Measurements from ENCODE around the gene ARL15.
"Not testable (repeated sequence)": the region's sequence is repeated elsewhere in the genome, so short reads cannot be mapped to it uniquely, and the experiment has no call there.

ARL15 gene

GRCh38 chr5:54310433-54311175, at the start of gene ARL15:
TSS of gene ARL15 (minus strand) at chr5:54310573.
- peak; percentile 91 to 97 (median 96) for DNase-seq (ENCODE audit: low read depth in 4 of 4, low spot score in 1 of 4)

- no peak for DNase-seq (ENCODE audit: low read depth in 4 of 4, low spot score in 1 of 4)
Measured at GRCh38 chr5:54360089-54360488, 49.7 kb upstream of the ARL15 start.

GRCh38 chr5:54357408-54358058, 47.2 kb upstream of the ARL15 start:
- DNase-seq (ENCODE audit: low read depth in 4 of 4, low spot score in 1 of 4), result no peak

GRCh38 chr5:54353933-54354564, 43.7 kb upstream of the ARL15 start:
- not testable (repeated sequence) for DNase-seq (ENCODE audit: low read depth in 4 of 4, low spot score in 1 of 4)

- DNase-seq (ENCODE audit: low read depth in 4 of 4, low spot score in 1 of 4), result not testable (repeated sequence)
Measured at GRCh38 chr5:54352580-54352979, 42.2 kb upstream of the ARL15 start.

GRCh38 chr5:54347221-54347865, 37.0 kb upstream of the ARL15 start:
- DNase-seq (ENCODE audit: low read depth in 4 of 4, low spot score in 1 of 4), result no peak

GRCh38 chr5:54344653-54345052, 34.3 kb upstream of the ARL15 start:
- no peak for DNase-seq (ENCODE audit: low read depth in 4 of 4, low spot score in 1 of 4)

GRCh38 chr5:54341971-54342370, 31.6 kb upstream of the ARL15 start:
- DNase-seq (ENCODE audit: low read depth in 4 of 4, low spot score in 1 of 4), result no peak

GRCh38 chr5:54337523-54337922, 27.1 kb upstream of the ARL15 start:
- DNase-seq (ENCODE audit: low read depth in 4 of 4, low spot score in 1 of 4), result no peak

- no peak for DNase-seq (ENCODE audit: low read depth in 4 of 4, low spot score in 1 of 4)
Measured at GRCh38 chr5:54332720-54333119, 22.3 kb upstream of the ARL15 start.

- DNase-seq (ENCODE audit: low read depth in 4 of 4, low spot score in 1 of 4), result no peak
Measured at GRCh38 chr5:54329731-54330709, 19.6 kb upstream of the ARL15 start.

- no peak for DNase-seq (ENCODE audit: low read depth in 4 of 4, low spot score in 1 of 4)
Measured at GRCh38 chr5:54326662-54327270, 16.4 kb upstream of the ARL15 start.

- no peak for DNase-seq (ENCODE audit: low read depth in 4 of 4, low spot score in 1 of 4)
Measured at GRCh38 chr5:54325610-54326311, 15.4 kb upstream of the ARL15 start.

GRCh38 chr5:54325272-54325609, 14.9 kb upstream of the ARL15 start:
- no peak for DNase-seq (ENCODE audit: low read depth in 4 of 4, low spot score in 1 of 4)

- DNase-seq (ENCODE audit: low read depth in 4 of 4, low spot score in 1 of 4), result no peak
Measured at GRCh38 chr5:54324651-54325271, 14.4 kb upstream of the ARL15 start.

GRCh38 chr5:54323495-54323894, 13.1 kb upstream of the ARL15 start:
- DNase-seq (ENCODE audit: low read depth in 4 of 4, low spot score in 1 of 4), result no peak

- no peak for DNase-seq (ENCODE audit: low read depth in 4 of 4, low spot score in 1 of 4)
Measured at GRCh38 chr5:54320256-54320655, 9.9 kb upstream of the ARL15 start.

- no peak for DNase-seq (ENCODE audit: low read depth in 4 of 4, low spot score in 1 of 4)
Measured at GRCh38 chr5:54317511-54318260, 7.3 kb upstream of the ARL15 start.

Data from stimulated activated CD4-positive, alpha-beta T cell treated with anti-CD3 and anti-CD28 coated beads, Interleukin-1b, Interleukin-23, amount 100 ng/mL, for 24 hours (primary cell).